ENCODE measurements around the gene ADGRG6. TPM values are rescaled to one million over a fixed set of nuclear protein-coding genes. Genes with fewer than 3 reads are reported as not detected.

ADGRG6 gene
- total RNA-seq, 1 experiment from 2014 or later: 2.5 TPM

- no peak overlapping the region for H3K27ac ChIP-seq (ENCODE audit: insufficient read length, low read depth, low read length)
- no peak overlapping the region for H4K91ac ChIP-seq (ENCODE audit: insufficient read length, low read depth, low read length)
- no peaks in the 10 kb centered on the region for H3K4me1 ChIP-seq (ENCODE audit: insufficient read depth, low read length)
- no peaks in the 10 kb centered on the region for H3K79me1 ChIP-seq (ENCODE audit: insufficient read depth, low read depth, low read length, poor library complexity, severe bottlenecking)
- no peak overlapping the region for H2BK20ac ChIP-seq (ENCODE audit: low read depth, low read length, poor library complexity, severe bottlenecking)
- Mint-ChIP-seq H3K36me3 (ENCODE audit: insufficient read depth in 1 of 3, low read depth in 3 of 3) (no peaks in the 10 kb centered on the region; a peak in 1 of 7 replicates), H3K4me3 (no peak overlapping the region), H3K4me1 (no peaks in the 10 kb centered on the region), H3K27ac (no peak overlapping the region), H3K9me3 (peaks cover 4 to 9% of the 10 kb centered on the region in 2 experiments; a peak in 3 of 5 replicates), H3K27me3 (ENCODE audit: low read depth) (no peaks in the 10 kb centered on the region)
- no peak overlapping the region for H3K18ac ChIP-seq (ENCODE audit: insufficient read length, low read depth, low read length)
- no peaks in the 10 kb centered on the region for H3K27me3 ChIP-seq (ENCODE audit: insufficient read depth, low read length)
- no peak overlapping the region for H3T11ph ChIP-seq (ENCODE audit: low read length)
- H3K4ac ChIP-seq (ENCODE audit: low read depth, low read length): no peak overlapping the region
- no peaks in the 10 kb centered on the region for H3K9me3 ChIP-seq (ENCODE audit: control insufficient read depth, low read depth, low read length)
- H3K79me2 ChIP-seq (ENCODE audit: insufficient read depth, low read length): no peaks in the 10 kb centered on the region
- H4K20me1 ChIP-seq (ENCODE audit: control insufficient read depth, insufficient read depth, insufficient read length): no peaks in the 10 kb centered on the region
- no peak overlapping the region for H3K9ac ChIP-seq (ENCODE audit: extremely low read depth, insufficient read length, low read length)
- no peaks in the 10 kb centered on the region for H3K23me2 ChIP-seq (ENCODE audit: insufficient read length, low read depth, low read length, poor library complexity, severe bottlenecking)
- H2BK5ac ChIP-seq (ENCODE audit: insufficient read length, low read length): no peak overlapping the region
- no peak for TF ChIP-seq CTCF (conservative IDR thresholded peaks at IDR 0.05)
- H2AFZ ChIP-seq (ENCODE audit: low read length): no peak overlapping the region
- no peak for DNase-seq
- H4K8ac ChIP-seq (replicated peaks; ENCODE audit: insufficient read length, low read depth, low read length): no peak overlapping the region
- WGBS (ENCODE audit: extremely low coverage, insufficient read length, low lambda C conversion rate): no CpG with 5 or more reads among the region's 3 CpGs
- H2BK12ac ChIP-seq (ENCODE audit: insufficient read length, low read depth, low read length): no peak overlapping the region
- H3K56ac ChIP-seq (ENCODE audit: insufficient read length, low read depth, low read length): no peak overlapping the region
- no peak overlapping the region for H3K23ac ChIP-seq (ENCODE audit: insufficient read length, low read depth, low read length)
- no peak overlapping the region for H3K14ac ChIP-seq (ENCODE audit: insufficient read depth, low read length)
- H2BK120ac ChIP-seq (ENCODE audit: low read depth, low read length, poor library complexity, severe bottlenecking): no peak overlapping the region
- no peak overlapping the region for H3K4me2 ChIP-seq (ENCODE audit: insufficient read depth, insufficient read length, low read length)
- H2AK5ac ChIP-seq (ENCODE audit: insufficient read length, low read length): no peak overlapping the region
- no peak overlapping the region for H4K5ac ChIP-seq (ENCODE audit: insufficient read length, low read depth, low read length)
- no peak overlapping the region for H2BK15ac ChIP-seq (ENCODE audit: low read depth, low read length)
Observed at GRCh38 chr6:142354650-142355049, 52.8 kb downstream of the ADGRG6 start.
